WTC11 (cell line): ENCODE measurements around the gene CD28. TPM values are rescaled to one million over a fixed set of nuclear protein-coding genes. Genes with fewer than 3 reads are reported as not detected.

Source experiments
- ATAC-seq: fragments of 200-7000 bp; cut with Tn5 transposase; 2 replicates; pipeline ENCODE4 v1.10.0; 2021; ENCODE audit warnings: mild to moderate bottlenecking, moderate library complexity
- CTCF ChIA-PET: fragments of 300-600 bp; sonication (Branson Sonifier 250); formaldehyde crosslinking; loops from one replicate; lab custom pipeline; 2021; ENCODE audit warnings: antibody characterized with exemption; lab: Charles Lee
- POLR2A ChIA-PET: fragments of 350-600 bp; sonication (Branson Sonifier 250); formaldehyde crosslinking; loops from one replicate; lab custom pipeline; 2021; ENCODE audit warnings: antibody characterized with exemption; lab: Charles Lee
- DNase-seq: peaks from one replicate; pipeline ENCODE4 v3.0.0; 2021; ENCODE audit warnings: low spot score
- H3K27ac Mint-ChIP-seq: 2 replicates; pipeline ENCODE4 v1.8.0; 2021; ENCODE audit warnings: mixed read lengths
- H3K27me3 Mint-ChIP-seq: 2 replicates; pipeline ENCODE4 v1.8.0; 2021; ENCODE audit warnings: low read depth, mild to moderate bottlenecking, moderate library complexity, mixed read lengths
- H3K36me3 Mint-ChIP-seq: 2 replicates; pipeline ENCODE4 v1.8.0; 2021; ENCODE audit warnings: mixed read lengths
- H3K4me1 Mint-ChIP-seq: 2 replicates; pipeline ENCODE4 v1.8.0; 2022; ENCODE audit warnings: mixed read lengths
- H3K4me3 Mint-ChIP-seq: 2 replicates; pipeline ENCODE4 v1.8.0; 2021; ENCODE audit warnings: mild to moderate bottlenecking, moderate library complexity, mixed read lengths
- H3K9me3 Mint-ChIP-seq: 2 replicates; pipeline ENCODE4 v1.8.0; 2021; ENCODE audit warnings: mixed read lengths
- ATF1 ChIP-seq: sonication (generic); formaldehyde crosslinking; IDR thresholded peaks from 2 replicates; pipeline ENCODE4 v1.8.1; 2023; ENCODE audit warnings: mild to moderate bottlenecking, moderate library complexity, missing genetic modification reagents
- ATF3 ChIP-seq: sonication (generic); formaldehyde crosslinking; conservative IDR thresholded peaks from 2 replicates; pipeline ENCODE4 v1.8.1; 2022; ENCODE audit warnings: mild to moderate bottlenecking, missing genetic modification reagents
- E2F5 ChIP-seq: sonication (generic); formaldehyde crosslinking; IDR thresholded peaks from 2 replicates; pipeline ENCODE4 v1.8.1; 2022; ENCODE audit warnings: mild to moderate bottlenecking, moderate library complexity, missing genetic modification reagents
- ERG ChIP-seq: fragments of 250-450 bp; sonication (Bioruptor Pico); IDR thresholded peaks from 2 replicates; pipeline ENCODE4 v1.8.0; 2021; ENCODE audit warnings: mild to moderate bottlenecking
- ESRRA ChIP-seq: sonication (generic); formaldehyde crosslinking; IDR thresholded peaks from 2 replicates; pipeline ENCODE4 v1.8.1; 2022; ENCODE audit warnings: mild to moderate bottlenecking, missing genetic modification reagents, borderline replicate concordance
- FOXJ3 ChIP-seq: sonication (generic); formaldehyde crosslinking; IDR thresholded peaks from 2 replicates; pipeline ENCODE4 v1.9.0; 2021; ENCODE audit warnings: missing genetic modification reagents, mild to moderate bottlenecking, borderline replicate concordance
- FOXK1 ChIP-seq: sonication (generic); formaldehyde crosslinking; IDR thresholded peaks from 2 replicates; pipeline ENCODE4 v1.8.0; 2022; ENCODE audit warnings: mild to moderate bottlenecking, moderate library complexity, missing genetic modification reagents
- FOXP1 ChIP-seq: sonication (generic); formaldehyde crosslinking; IDR thresholded peaks from 2 replicates; pipeline ENCODE4 v1.8.0; 2022; ENCODE audit warnings: missing genetic modification reagents, mild to moderate bottlenecking, moderate library complexity, borderline replicate concordance
- GABPB1 ChIP-seq: sonication (generic); formaldehyde crosslinking; IDR thresholded peaks from 2 replicates; pipeline ENCODE4 v1.8.1; 2023; ENCODE audit warnings: mild to moderate bottlenecking, missing genetic modification reagents
- GRHL2 ChIP-seq: fragments of 250-450 bp; sonication (Bioruptor Pico); IDR thresholded peaks from 2 replicates; pipeline ENCODE4 v1.8.0; 2022; ENCODE audit warnings: mild to moderate bottlenecking, moderate library complexity; ENCODE audit not compliant: insufficient replicate concordance, severe bottlenecking
- KAT7 ChIP-seq: sonication (generic); formaldehyde crosslinking; IDR thresholded peaks from 2 replicates; pipeline ENCODE4 v1.8.1; 2023; ENCODE audit warnings: missing genetic modification reagents, mild to moderate bottlenecking, borderline replicate concordance
- NFATC4 ChIP-seq: fragments of 250-450 bp; sonication (Bioruptor Pico); IDR thresholded peaks from 2 replicates; pipeline ENCODE4 v1.9.0; 2021; ENCODE audit warnings: mild to moderate bottlenecking
- NFYB ChIP-seq: sonication (generic); formaldehyde crosslinking; conservative IDR thresholded peaks from 2 replicates; pipeline ENCODE4 v1.8.0; 2022; ENCODE audit warnings: low read depth, missing genetic modification reagents
- NR3C1 ChIP-seq: sonication (generic); formaldehyde crosslinking; conservative IDR thresholded peaks from 2 replicates; pipeline ENCODE4 v1.8.1; 2023; ENCODE audit warnings: low read depth, mild to moderate bottlenecking, missing genetic modification reagents
- PRDM15 ChIP-seq: sonication (generic); formaldehyde crosslinking; IDR thresholded peaks from 2 replicates; pipeline ENCODE4 v1.8.0; 2022; ENCODE audit warnings: missing genetic modification reagents
- SMAD4 ChIP-seq: sonication (generic); formaldehyde crosslinking; IDR thresholded peaks from 2 replicates; pipeline ENCODE4 v1.8.0; 2022; ENCODE audit warnings: mild to moderate bottlenecking, missing genetic modification reagents
- ZNF121 ChIP-seq: sonication (generic); formaldehyde crosslinking; IDR thresholded peaks from 2 replicates; pipeline ENCODE4 v1.8.0; 2023; ENCODE audit warnings: missing genetic modification reagents
- ZNF423 ChIP-seq: fragments of 250-450 bp; sonication (Bioruptor Pico); IDR thresholded peaks from 2 replicates; pipeline ENCODE4 v2.1.2; 2022; ENCODE audit warnings: mild to moderate bottlenecking, moderate library complexity
- total RNA-seq: library from RNA; stranded (reverse); gene quantifications from 3 replicates; pipeline ENCODE4 v1.2.3, GENCODE V29; 2021
- TF ChIP-seq, protein P1 (sequence below): fragments of 250-450 bp; sonication (Bioruptor Pico); conservative IDR thresholded peaks from 2 replicates; pipeline ENCODE4 v1.9.0; 2021; ENCODE audit warnings: mild to moderate bottlenecking
- TF ChIP-seq, protein P2 (sequence below): sonication (generic); formaldehyde crosslinking; IDR thresholded peaks from 2 replicates; pipeline ENCODE4 v1.8.1; 2023; ENCODE audit warnings: mild to moderate bottlenecking, missing genetic modification reagents, moderate library complexity

Gene CD28
- total RNA-seq, 1 experiment from 2014 or later, result 0.11 TPM

DNA sequence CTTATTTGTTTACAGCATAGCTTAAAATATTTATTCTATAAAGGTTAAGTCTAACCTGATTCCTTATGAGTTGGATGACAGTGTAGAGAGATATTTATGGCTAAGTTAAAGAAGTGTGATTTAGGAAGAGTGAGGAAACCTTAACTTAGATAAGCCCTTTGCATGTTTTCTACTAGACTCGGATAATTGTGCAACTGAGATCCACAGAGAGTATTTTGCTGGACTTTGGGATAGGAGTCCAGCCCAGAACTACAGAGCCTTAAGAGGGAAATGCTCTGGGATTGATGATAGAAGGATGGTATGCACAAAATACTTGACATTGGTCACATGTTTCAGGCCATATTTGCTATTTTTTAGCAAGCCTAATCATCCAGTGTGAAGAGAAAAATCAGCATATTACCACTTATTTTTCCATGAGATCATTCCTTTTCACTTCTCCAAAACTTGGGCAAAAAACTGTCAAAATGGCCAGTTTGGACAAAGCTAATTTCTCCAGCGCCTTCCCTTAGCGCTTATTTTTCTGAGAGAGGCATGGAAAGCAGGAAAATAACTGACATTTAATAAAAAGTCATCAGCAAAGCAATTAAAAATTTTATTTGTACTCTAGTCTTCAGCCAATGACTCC is 3.1 kb downstream of the CD28 start (continued):
- TF ChIP-seq NR3C1 (CRISPR knock-in tag), result no peak
- TF ChIP-seq ZNF423 (CRISPR knock-in tag), result no peak
- no peak for TF ChIP-seq SMAD4
- TF ChIP-seq E2F5 (CRISPR knock-in tag), result no peak
- TF ChIP-seq ATF3, result no peak
- no peak for TF ChIP-seq KAT7
- TF ChIP-seq FOXP1 (CRISPR knock-in tag), result no peak
- TF ChIP-seq ATF1, result no peak
- no peak for TF ChIP-seq PRDM15 (CRISPR knock-in tag)
- TF ChIP-seq GABPB1 (CRISPR knock-in tag), result no peak
- TF ChIP-seq, all 79 proteins: peak for 0

DNA sequence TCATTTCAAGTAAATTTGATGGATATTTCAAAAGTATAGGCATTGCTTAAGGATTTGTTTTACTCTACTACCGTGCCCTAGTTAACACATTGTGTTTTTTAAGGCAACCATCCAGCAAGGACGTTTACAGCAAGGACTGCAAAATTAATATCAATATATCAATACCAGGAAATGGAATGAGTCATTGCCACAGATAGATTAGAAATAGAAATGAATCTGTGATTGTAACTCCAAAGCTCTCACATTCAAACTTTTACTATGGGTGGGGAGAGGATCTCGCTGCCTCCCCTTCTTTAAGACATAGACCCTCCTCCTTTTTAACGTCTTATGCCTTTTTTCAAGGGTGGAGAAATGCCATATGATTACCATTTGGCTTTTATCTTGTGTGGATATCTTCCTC is 3.8 kb downstream of the CD28 start:
- H3K27ac Mint-ChIP-seq, result no peak overlapping the region
- no peak for ATAC-seq
- DNase-seq, result no peak
- no peaks in the 10 kb centered on the region for H3K36me3 Mint-ChIP-seq
- no peaks in the 10 kb centered on the region for H3K9me3 Mint-ChIP-seq
- H3K4me3 Mint-ChIP-seq, result no peak overlapping the region
- POLR2A ChIA-PET, result no interaction called here
- no peak for TF ChIP-seq NFATC4 (CRISPR knock-in tag)
- TF ChIP-seq FOXJ3, result no peak
- no peak for TF ChIP-seq ZNF121 (CRISPR knock-in tag)
- no peak for TF ChIP-seq NFYB (CRISPR knock-in tag)
- TF ChIP-seq ESRRA (CRISPR knock-in tag), result no peak
- TF ChIP-seq, protein P1, sequence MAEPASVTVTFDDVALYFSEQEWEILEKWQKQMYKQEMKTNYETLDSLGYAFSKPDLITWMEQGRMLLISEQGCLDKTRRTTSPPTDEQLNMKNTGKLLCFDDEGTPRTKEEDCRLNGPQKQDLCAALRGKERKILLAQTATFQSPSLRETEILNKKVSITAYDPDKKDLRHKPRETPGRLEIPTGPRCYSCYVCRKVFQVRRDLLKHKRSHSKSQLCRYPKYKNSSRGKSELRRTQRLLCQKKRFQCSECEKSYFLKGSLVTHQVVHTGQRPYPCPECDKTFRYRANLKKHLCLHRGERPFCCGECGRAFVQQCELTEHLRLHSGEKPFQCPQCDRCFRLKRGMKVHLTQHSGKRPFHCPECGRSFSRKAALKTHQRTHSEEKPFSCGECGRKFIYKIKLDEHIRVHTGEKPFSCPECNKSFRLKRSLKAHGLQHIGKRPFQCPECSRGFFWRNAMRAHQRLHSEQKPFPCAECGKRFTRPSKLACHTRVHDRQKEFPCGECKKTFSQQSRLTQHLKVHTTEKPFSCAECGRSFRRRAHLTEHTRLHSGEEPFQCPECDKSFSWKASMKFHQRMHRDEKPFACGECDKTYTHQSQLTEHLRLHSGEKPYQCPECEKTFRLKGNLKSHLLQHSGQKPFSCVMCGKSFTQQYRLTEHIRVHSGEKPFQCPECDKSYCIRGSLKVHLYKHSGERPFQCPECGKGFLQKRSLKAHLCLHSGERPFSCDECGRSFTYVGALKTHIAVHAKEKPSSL (CRISPR knock-in tag), result no peak
- TF ChIP-seq, protein P2, sequence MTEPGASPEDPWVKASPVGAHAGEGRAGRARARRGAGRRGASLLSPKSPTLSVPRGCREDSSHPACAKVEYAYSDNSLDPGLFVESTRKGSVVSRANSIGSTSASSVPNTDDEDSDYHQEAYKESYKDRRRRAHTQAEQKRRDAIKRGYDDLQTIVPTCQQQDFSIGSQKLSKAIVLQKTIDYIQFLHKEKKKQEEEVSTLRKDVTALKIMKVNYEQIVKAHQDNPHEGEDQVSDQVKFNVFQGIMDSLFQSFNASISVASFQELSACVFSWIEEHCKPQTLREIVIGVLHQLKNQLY, result no peak
- TF ChIP-seq FOXK1, result no peak
- TF ChIP-seq GRHL2 (CRISPR knock-in tag), result no peak
- TF ChIP-seq ERG, result no peak
- no peaks in the 10 kb centered on the region for H3K4me1 Mint-ChIP-seq
- no peaks in the 10 kb centered on the region for H3K27me3 Mint-ChIP-seq
- CTCF ChIA-PET, result no interaction called here
